Large intestine (tissue), 3 donors: ENCODE measurements around the gene GUCD1. TPM values are rescaled to one million over a fixed set of nuclear protein-coding genes. Genes with fewer than 3 reads are reported as not detected.
A peak's percentile ranks its signal among the peaks of the same experiment; 100 is the strongest.

Source experiments
- DNase-seq, 2 donors: peaks; one replicate each; pipeline versions ENCODE4 v3.0.0 to v3.0.0-alpha.2; 2013
- H3K27ac ChIP-seq: one replicate; pipeline ENCODE4 v1.5.1; 2013; ENCODE audit warnings: low read length
- H3K27me3 ChIP-seq: 2 replicates; pipeline ENCODE4 v1.6.1; 2013; ENCODE audit warnings: low read length; ENCODE audit not compliant: control insufficient read depth, insufficient read depth
- H3K36me3 ChIP-seq: 2 replicates; pipeline ENCODE4 v1.6.1; 2013; ENCODE audit warnings: low read length; ENCODE audit not compliant: control insufficient read depth, insufficient read depth
- H3K4me1 ChIP-seq: one replicate; pipeline ENCODE4 v1.6.1; 2013; ENCODE audit warnings: low read length; ENCODE audit not compliant: control insufficient read depth, insufficient read depth
- H3K4me3 ChIP-seq: one replicate; pipeline ENCODE4 v1.5.1; 2013; ENCODE audit warnings: low read length
- H3K9me3 ChIP-seq: one replicate; pipeline ENCODE4 v1.6.1; 2013; ENCODE audit warnings: mild to moderate bottlenecking, low read depth, low read length, moderate library complexity; ENCODE audit not compliant: control insufficient read depth
- WGBS: methylation state at CpG from one replicate; pipeline ENCODE4 v1.1.5; 2013; ENCODE audit warnings: low lambda C conversion rate; ENCODE audit not compliant: insufficient coverage; 5-methylcytosine and 5-hydroxymethylcytosine counted together
- polyA plus RNA-seq: library from polyadenylated mRNA; unstranded; fragments of 120-200 nt; gene quantifications from one replicate; pipeline ENCODE4 v1.2.1, GENCODE V29; 2013

The GUCD1 gene
- polyA plus RNA-seq, 1 donor, result 140 TPM

GRCh38 chr22:24529898-24530297 lies 25.0 kb downstream of the GUCD1 start:
- Histone ChIP-seq H3K36me3 (no peaks in the 10 kb centered on the region), H3K9me3 (no peaks in the 10 kb centered on the region), H3K4me1 (peaks cover 21% of the 10 kb centered on the region), H3K27me3 (no peaks in the 10 kb centered on the region), H3K4me3 (no peak overlapping the region), H3K27ac (no peak overlapping the region)
- WGBS, result 89% methylated on average over 1 of the region's 2 CpGs
- no peak for DNase-seq

DNA sequence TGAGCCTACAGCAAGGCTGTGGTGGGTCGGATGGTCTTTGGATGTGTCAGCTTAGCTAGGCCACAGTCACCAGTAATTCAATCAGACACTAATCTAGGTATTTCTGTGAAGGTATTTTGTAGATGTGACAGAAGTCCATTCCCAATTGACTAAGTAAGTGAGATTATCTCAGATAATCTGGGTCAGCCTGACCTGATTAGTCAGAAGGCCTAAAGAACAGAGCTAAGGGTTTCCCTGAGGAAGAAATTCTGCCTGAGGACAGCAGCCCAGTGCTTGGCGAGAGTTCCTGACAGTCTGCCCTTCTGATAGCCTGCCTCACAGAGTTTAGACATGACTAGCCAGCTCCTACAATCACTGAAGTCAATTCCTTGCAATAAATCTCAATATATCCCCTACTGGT lies 28.7 kb downstream of the GUCD1 start:
- no peaks in the 10 kb centered on the region for H3K36me3 ChIP-seq
- H3K4me1 ChIP-seq, result peaks cover 8% of the 10 kb centered on the region
- WGBS, result no CpG with 5 or more reads among the region's 2 CpGs
- DNase-seq, result no peak
- H3K27ac ChIP-seq, result no peak overlapping the region
- no peaks in the 10 kb centered on the region for H3K9me3 ChIP-seq
- no peaks in the 10 kb centered on the region for H3K27me3 ChIP-seq
- H3K4me3 ChIP-seq, result no peak overlapping the region

DNA sequence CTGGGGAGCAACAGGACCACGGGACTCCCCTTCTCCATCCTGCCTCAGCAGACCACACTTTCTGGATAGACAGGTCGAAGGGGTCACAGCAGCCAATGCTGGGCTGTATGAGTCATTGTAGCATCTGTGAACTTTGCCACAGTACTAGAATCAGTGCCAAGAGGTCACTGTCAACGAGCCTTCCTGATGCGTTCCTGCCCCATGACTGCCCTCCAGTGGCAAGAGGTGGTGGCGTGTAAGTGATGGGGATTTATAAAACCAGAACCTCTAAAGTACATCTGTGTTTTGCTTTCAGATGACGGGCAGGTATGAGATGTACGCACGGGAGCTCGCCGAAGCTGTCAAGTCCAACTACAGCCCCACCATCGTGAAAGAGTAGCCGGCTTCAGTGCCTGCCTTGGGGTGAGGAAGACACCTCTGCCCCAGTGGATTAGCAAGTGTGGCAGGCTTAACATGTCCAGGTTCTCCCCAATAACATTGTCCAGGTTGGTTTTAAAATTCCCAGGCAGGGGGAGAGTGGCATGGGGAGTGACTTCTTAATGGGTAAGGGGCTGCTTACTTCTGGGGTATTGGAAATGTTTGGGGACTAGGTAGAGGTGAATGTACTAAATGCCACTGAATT lies 29.4 kb downstream of the GUCD1 start:
- DNase-seq, result peak; percentile 65 to 75

DNA sequence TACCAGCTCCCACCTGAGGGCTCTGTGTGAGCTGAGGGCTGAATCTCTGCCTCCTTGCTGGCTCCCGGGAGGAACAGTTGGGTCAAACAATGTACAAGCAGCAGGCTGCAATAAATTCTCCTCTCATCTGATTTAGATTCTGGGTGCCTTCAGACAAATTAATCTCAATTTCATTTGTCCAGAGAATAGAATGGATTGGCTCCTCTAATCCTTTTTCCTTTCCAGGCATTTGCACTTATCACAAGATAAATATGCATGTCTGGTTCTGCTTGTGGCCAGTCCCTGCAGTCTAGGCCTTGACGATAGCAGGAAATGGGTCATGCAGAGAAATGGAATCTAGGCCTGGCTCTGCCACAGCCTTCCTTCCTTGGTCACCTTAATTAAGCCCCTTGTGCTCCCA lies 31.1 kb downstream of the GUCD1 start:
- DNase-seq, result no peak
- H3K4me1 ChIP-seq, result peaks cover 5% of the 10 kb centered on the region
- H3K9me3 ChIP-seq, result no peaks in the 10 kb centered on the region
- no peaks in the 10 kb centered on the region for H3K27me3 ChIP-seq
- no peak overlapping the region for H3K4me3 ChIP-seq
- no peaks in the 10 kb centered on the region for H3K36me3 ChIP-seq
- no CpG with 5 or more reads among the region's 2 CpGs for WGBS
- H3K27ac ChIP-seq, result no peak overlapping the region

More for the DNA sequence above, 29.4 kb downstream of the GUCD1 start:
- Histone ChIP-seq H3K27ac (no peak overlapping the region), H3K36me3 (no peaks in the 10 kb centered on the region), H3K4me1 (peaks cover 5% of the 10 kb centered on the region), H3K4me3 (no peak overlapping the region), H3K9me3 (no peaks in the 10 kb centered on the region), H3K27me3 (no peaks in the 10 kb centered on the region)
- no CpG with 5 or more reads among the region's 12 CpGs for WGBS

- no peaks in the 10 kb centered on the region for H3K27me3 ChIP-seq
- H3K4me3 ChIP-seq, result no peak overlapping the region
- H3K36me3 ChIP-seq, result no peaks in the 10 kb centered on the region
- no peaks in the 10 kb centered on the region for H3K9me3 ChIP-seq
- DNase-seq, result peak; percentile 80 to 87
- peaks cover 14% of the 10 kb centered on the region for H3K4me1 ChIP-seq
- WGBS, result no CpG with 5 or more reads among the region's 8 CpGs
- no peak overlapping the region for H3K27ac ChIP-seq
These were observed 33.1 kb downstream of the GUCD1 start for GRCh38 chr22:24521791-24522245.

DNA sequence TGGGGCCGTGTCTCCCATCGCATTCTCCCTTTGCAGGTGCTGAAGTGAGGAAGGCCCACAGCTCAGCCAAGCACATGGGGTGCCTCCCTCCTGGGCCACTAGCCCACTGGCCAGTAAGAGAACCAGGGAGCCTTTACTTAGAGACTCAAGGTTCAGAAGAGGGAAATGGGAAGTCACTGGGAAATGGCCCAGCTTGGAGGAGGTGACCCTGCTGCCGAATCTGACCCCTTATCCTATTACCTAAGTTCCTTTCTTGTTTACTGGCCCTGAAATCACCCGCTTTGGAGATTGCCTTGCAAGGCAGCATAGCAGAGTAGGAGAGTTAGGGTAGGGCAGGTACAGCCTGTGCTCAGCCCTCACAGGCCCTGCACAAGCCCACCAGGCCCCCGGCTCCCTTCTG lies 35.4 kb downstream of the GUCD1 start:
- DNase-seq, result no peak
- no CpG with 5 or more reads among the region's 5 CpGs for WGBS
- Histone ChIP-seq H3K27me3 (no peaks in the 10 kb centered on the region), H3K4me3 (no peak overlapping the region), H3K9me3 (no peaks in the 10 kb centered on the region), H3K36me3 (no peaks in the 10 kb centered on the region), H3K27ac (no peak overlapping the region), H3K4me1 (peaks cover 23% of the 10 kb centered on the region)

- 86% methylated on average over 1 of the region's 9 CpGs for WGBS
These were observed 36.0 kb downstream of the GUCD1 start for GRCh38 chr22:24518771-24519485.

DNA sequence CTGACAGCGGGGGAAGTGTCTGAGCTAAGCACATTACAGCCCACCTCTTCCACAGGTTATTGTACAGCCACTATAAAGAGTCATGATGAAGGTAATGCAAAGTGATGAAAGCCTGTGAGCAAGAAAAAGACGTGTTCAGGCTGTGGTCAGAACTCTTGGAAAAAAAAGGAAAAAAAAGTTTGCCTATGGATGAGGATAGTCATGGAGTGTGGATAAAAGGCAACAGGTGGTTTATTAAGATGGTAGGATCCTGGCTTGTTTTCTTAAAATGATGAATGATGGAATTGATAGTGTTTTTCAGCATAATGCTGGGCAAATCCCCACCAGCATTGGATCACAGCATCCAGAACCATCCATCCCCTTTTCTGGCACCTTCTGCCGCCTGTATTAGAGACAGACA lies 36.7 kb downstream of the GUCD1 start:
- no peak overlapping the region for H3K4me3 ChIP-seq
- no peaks in the 10 kb centered on the region for H3K36me3 ChIP-seq
- 83% methylated on average over 1 of the region's 3 CpGs for whole genome bisulfite sequencing
- DNase-seq, result no peak
- peaks cover 35% of the 10 kb centered on the region for H3K4me1 ChIP-seq
- H3K27ac ChIP-seq, result no peak overlapping the region
- no peaks in the 10 kb centered on the region for H3K9me3 ChIP-seq
- H3K27me3 ChIP-seq, result no peaks in the 10 kb centered on the region

More at GRCh38 chr22:24518771-24519485, 36.0 kb downstream of the GUCD1 start:
- H3K4me1 ChIP-seq, result peaks cover 29% of the 10 kb centered on the region
- H3K27ac ChIP-seq, result no peak overlapping the region
- no peaks in the 10 kb centered on the region for H3K9me3 ChIP-seq
- H3K36me3 ChIP-seq, result no peaks in the 10 kb centered on the region
- H3K4me3 ChIP-seq, result no peak overlapping the region
- DNase-seq, result no peak
- H3K27me3 ChIP-seq, result no peaks in the 10 kb centered on the region

GRCh38 chr22:24517446-24517845 lies 37.5 kb downstream of the GUCD1 start:
- no peaks in the 10 kb centered on the region for H3K27me3 ChIP-seq
- no peak overlapping the region for H3K4me3 ChIP-seq
- H3K9me3 ChIP-seq, result no peaks in the 10 kb centered on the region
- peaks cover 39% of the 10 kb centered on the region for H3K4me1 ChIP-seq
- no peaks in the 10 kb centered on the region for H3K36me3 ChIP-seq
- H3K27ac ChIP-seq, result no peak overlapping the region
- DNase-seq, result no peak
- no CpG with 5 or more reads among the region's 2 CpGs for WGBS

- WGBS, result no CpG with 5 or more reads among the region's 3 CpGs
- Histone ChIP-seq H3K27me3 (no peaks in the 10 kb centered on the region), H3K36me3 (no peaks in the 10 kb centered on the region), H3K9me3 (no peaks in the 10 kb centered on the region), H3K4me3 (no peak overlapping the region), H3K4me1 (peaks cover 40% of the 10 kb centered on the region), H3K27ac (peak overlapping the region; percentile 24)
- peak in 1 of 2 donors; percentile 52 for DNase-seq
These were observed 38.6 kb downstream of the GUCD1 start for GRCh38 chr22:24516301-24516737.

- H3K27ac ChIP-seq, result peak overlapping the region; percentile 87
- no peaks in the 10 kb centered on the region for H3K9me3 ChIP-seq
- no peaks in the 10 kb centered on the region for H3K27me3 ChIP-seq
- H3K36me3 ChIP-seq, result no peaks in the 10 kb centered on the region
- no peak for DNase-seq
- H3K4me3 ChIP-seq, result no peak overlapping the region
- H3K4me1 ChIP-seq, result peaks cover 54% of the 10 kb centered on the region
- no CpG with 5 or more reads among the region's 8 CpGs for WGBS
These were observed 40.0 kb downstream of the GUCD1 start for GRCh38 chr22:24515027-24515338.
